HG03108 (cell line): ENCODE measurements around the gene NELFA.

Experiments used
- ATAC-seq: cut with Tn5 transposase; IDR thresholded peaks from one replicate; pipeline ENCODE4 v1.9.1; 2021; ENCODE audit warnings: moderate library complexity; ENCODE audit not compliant: unreplicated experiment

The NELFA gene

GRCh38 chr4:2008921-2009650 lies at the start of gene NELFA:
TSS of gene NELFA (minus strand) at chr4:2008974. CDS start at chr4:2008959, 15 bp downstream.
- ATAC-seq, result peak; percentile 80

- no peak for ATAC-seq
Observed at GRCh38 chr4:2057382-2058065, 48.8 kb upstream of the NELFA start.

- no peak for ATAC-seq
Observed at GRCh38 chr4:2054217-2054616, 45.4 kb upstream of the NELFA start.

- no peak for ATAC-seq
Observed at GRCh38 chr4:2051086-2051485, 42.3 kb upstream of the NELFA start.

- no peak for ATAC-seq
Observed at GRCh38 chr4:2049811-2050210, 41.0 kb upstream of the NELFA start.

- no peak for ATAC-seq
Observed at GRCh38 chr4:2049381-2049780, 40.6 kb upstream of the NELFA start.

- no peak for ATAC-seq
Observed at GRCh38 chr4:2048831-2049230, 40.1 kb upstream of the NELFA start.

GRCh38 chr4:2047781-2048581 lies 39.2 kb upstream of the NELFA start:
- no peak for ATAC-seq

GRCh38 chr4:2047031-2047660 lies 38.4 kb upstream of the NELFA start:
- no peak for ATAC-seq

GRCh38 chr4:2046031-2046961 lies 37.5 kb upstream of the NELFA start:
- ATAC-seq, result no peak

GRCh38 chr4:2045518-2045951 lies 36.8 kb upstream of the NELFA start:
- ATAC-seq, result no peak

GRCh38 chr4:2044542-2045517 lies 36.1 kb upstream of the NELFA start:
- ATAC-seq, result no peak

GRCh38 chr4:2044119-2044485 lies 35.3 kb upstream of the NELFA start:
- no peak for ATAC-seq

GRCh38 chr4:2043396-2044118 lies 34.8 kb upstream of the NELFA start:
- ATAC-seq, result no peak

GRCh38 chr4:2042947-2043395 lies 34.2 kb upstream of the NELFA start:
- ATAC-seq, result no peak

GRCh38 chr4:2042204-2042946 lies 33.6 kb upstream of the NELFA start:
- ATAC-seq, result no peak
